ENCODE measurements around the gene PAK6.
A peak's percentile ranks its signal among the peaks of the same experiment; 100 is the strongest.

GRCh38 chr15:40325700-40326099, 86.8 kb downstream of the PAK6 start:
- TF ChIP-seq POLR2A (IDR thresholded peaks at IDR 0.05; ENCODE audit: low read depth, low read length) (no peak), POLR2AphosphoS5 (IDR thresholded peaks at IDR 0.05; ENCODE audit: low read depth, low read length) (no peak), TAF1 (IDR thresholded peaks at IDR 0.05; ENCODE audit: low read depth, low read length) (no peak), POU2F2 (IDR thresholded peaks at IDR 0.05; ENCODE audit: low read depth, low read length) (no peak), SPI1 (IDR thresholded peaks at IDR 0.05; ENCODE audit: low read depth, low read length) (peak; percentile 58)

Measured in GM12891 (cell line).